RWPE1 (cell line): ENCODE results near the gene HMGB1.
"Not testable (repeated sequence)": the region's sequence is repeated elsewhere in the genome, so short reads cannot be mapped to it uniquely, and the experiment has no call there.

Experiments used
- CTCF ChIA-PET: fragments of 350-600 bp; sonication (Branson Sonifier 250); formaldehyde crosslinking; extraction: SDS; loops from one replicate; lab custom pipeline; 2021; lab: Yijun Ruan, JAX
- POLR2A ChIA-PET: fragments of 400-600 bp; formaldehyde crosslinking; extraction: SDS; loops from one replicate; lab custom pipeline; 2020; ENCODE audit warnings: antibody characterized with exemption; ENCODE audit not compliant: low non-redundant PET; lab: Yijun Ruan, JAX
- DNase-seq: peaks from one replicate; pipeline ENCODE4 v3.0.0; 2012; ENCODE audit warnings: low spot score
- H3K27ac ChIP-seq: fragments of 450-650 bp; 2 replicates; pipeline ENCODE4 v1.5.1; 2017
- TF ChIP-seq, protein P1 (sequence below): fragments of 450-650 bp; conservative IDR thresholded peaks from 2 replicates; pipeline ENCODE4 v1.5.1; 2017; ENCODE audit warnings: low read depth, mild to moderate bottlenecking

HMGB1 gene

DNA sequence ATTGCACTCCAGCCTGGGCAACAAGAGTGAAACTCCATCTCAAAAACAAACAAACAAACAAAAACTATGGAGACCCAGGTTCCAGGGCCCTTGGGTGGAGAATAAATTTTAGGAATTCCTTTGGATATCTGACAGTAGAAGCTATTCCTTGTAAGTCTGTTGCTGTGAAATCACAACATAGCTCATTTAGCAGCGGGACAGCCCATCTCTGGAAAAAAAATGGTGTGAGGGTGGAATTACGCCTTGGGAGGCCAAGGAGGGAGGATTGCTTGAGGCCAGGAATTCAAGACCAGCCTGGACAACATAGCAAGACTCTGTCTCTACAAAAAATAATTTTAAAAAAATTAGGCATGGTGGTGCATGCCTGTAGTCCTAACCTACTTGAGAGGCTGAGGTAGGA lies 15.7 kb downstream of the HMGB1 start:
- DNase-seq, result no peak
- ChIA-PET CTCF (no interaction called here), POLR2A (no interaction called here)
- no peak overlapping the region for H3K27ac ChIP-seq
- TF ChIP-seq, protein P1, sequence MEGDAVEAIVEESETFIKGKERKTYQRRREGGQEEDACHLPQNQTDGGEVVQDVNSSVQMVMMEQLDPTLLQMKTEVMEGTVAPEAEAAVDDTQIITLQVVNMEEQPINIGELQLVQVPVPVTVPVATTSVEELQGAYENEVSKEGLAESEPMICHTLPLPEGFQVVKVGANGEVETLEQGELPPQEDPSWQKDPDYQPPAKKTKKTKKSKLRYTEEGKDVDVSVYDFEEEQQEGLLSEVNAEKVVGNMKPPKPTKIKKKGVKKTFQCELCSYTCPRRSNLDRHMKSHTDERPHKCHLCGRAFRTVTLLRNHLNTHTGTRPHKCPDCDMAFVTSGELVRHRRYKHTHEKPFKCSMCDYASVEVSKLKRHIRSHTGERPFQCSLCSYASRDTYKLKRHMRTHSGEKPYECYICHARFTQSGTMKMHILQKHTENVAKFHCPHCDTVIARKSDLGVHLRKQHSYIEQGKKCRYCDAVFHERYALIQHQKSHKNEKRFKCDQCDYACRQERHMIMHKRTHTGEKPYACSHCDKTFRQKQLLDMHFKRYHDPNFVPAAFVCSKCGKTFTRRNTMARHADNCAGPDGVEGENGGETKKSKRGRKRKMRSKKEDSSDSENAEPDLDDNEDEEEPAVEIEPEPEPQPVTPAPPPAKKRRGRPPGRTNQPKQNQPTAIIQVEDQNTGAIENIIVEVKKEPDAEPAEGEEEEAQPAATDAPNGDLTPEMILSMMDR, result no peak

DNA sequence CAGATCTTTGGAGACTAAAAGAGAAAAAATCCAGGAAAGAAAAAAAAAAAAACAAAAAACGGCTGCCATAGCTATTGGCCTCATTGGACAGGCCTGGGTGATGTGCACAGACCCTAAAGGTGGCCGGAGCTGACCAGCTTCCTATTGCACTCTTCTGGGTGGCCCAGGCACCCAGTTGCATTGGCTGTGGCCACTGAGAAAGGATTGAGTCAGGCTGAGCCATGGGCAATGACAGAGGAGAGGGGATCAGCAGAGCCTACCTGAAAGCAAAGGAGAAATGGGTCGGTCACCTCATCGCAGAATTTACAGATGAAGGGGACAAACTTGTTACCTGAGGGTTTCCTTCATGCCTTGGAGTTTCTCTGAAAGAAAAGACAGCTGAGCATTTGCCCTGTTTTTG lies 17.3 kb downstream of the HMGB1 start:
- DNase-seq, result no peak
- H3K27ac ChIP-seq, result no peak overlapping the region
- CTCF ChIA-PET, result interaction anchor here (0.7 kb wide), 1 partner anchor 672 kb away, joined by 3 read pairs; no protein-coding TSS in a partner anchor
- TF ChIP-seq, protein P1, result no peak
- POLR2A ChIA-PET, result no interaction called here

DNA sequence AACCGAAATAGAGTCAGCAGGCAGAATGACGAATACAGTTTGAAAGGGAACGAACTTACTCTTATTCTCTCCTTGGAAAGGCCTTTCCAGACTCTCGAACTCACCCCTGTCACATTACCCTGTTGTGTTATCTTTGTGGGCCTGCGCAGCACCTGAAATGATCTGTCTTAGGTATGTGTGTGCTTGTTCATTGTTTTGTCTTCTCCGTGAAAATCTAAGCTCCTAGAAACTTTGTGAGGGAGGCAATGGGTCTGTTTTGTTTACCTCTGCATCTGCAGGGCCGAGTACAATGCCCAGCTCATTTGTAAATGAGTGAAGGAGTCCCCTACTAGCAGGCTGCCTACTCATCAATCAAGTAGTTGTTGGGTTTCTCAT lies 19.6 kb downstream of the HMGB1 start:
- H3K27ac ChIP-seq, result peak overlapping the region; percentile 86
- TF ChIP-seq, protein P1, result no peak
- no peak for DNase-seq
- ChIA-PET CTCF (no interaction called here), POLR2A (no interaction called here)

GRCh38 chr13:30443957-30444404 lies 21.8 kb downstream of the HMGB1 start:
- DNase-seq, result no peak
- CTCF ChIA-PET, result no interaction called here
- no peak overlapping the region for H3K27ac ChIP-seq
- TF ChIP-seq, protein P1, result no peak
- POLR2A ChIA-PET, result no interaction called here

- H3K27ac ChIP-seq, DNase-seq, POLR2A ChIA-PET: not testable (repeated sequence)
- CTCF ChIA-PET, result interaction anchor here (0.7 kb wide), 1 partner anchor 167 kb away, joined by 3 read pairs; no protein-coding TSS in a partner anchor
Observed at GRCh38 chr13:30443491-30443890, 22.2 kb downstream of the HMGB1 start.

- TF ChIP-seq, protein P1, result no peak
- ChIA-PET CTCF (interaction anchor here (0.7 kb wide), 1 partner anchor 167 kb away, joined by 3 read pairs; no protein-coding TSS in a partner anchor), POLR2A (no interaction called here)
- no peak overlapping the region for H3K27ac ChIP-seq
- DNase-seq, result no peak
Observed at GRCh38 chr13:30442926-30443325, 22.8 kb downstream of the HMGB1 start.

DNA sequence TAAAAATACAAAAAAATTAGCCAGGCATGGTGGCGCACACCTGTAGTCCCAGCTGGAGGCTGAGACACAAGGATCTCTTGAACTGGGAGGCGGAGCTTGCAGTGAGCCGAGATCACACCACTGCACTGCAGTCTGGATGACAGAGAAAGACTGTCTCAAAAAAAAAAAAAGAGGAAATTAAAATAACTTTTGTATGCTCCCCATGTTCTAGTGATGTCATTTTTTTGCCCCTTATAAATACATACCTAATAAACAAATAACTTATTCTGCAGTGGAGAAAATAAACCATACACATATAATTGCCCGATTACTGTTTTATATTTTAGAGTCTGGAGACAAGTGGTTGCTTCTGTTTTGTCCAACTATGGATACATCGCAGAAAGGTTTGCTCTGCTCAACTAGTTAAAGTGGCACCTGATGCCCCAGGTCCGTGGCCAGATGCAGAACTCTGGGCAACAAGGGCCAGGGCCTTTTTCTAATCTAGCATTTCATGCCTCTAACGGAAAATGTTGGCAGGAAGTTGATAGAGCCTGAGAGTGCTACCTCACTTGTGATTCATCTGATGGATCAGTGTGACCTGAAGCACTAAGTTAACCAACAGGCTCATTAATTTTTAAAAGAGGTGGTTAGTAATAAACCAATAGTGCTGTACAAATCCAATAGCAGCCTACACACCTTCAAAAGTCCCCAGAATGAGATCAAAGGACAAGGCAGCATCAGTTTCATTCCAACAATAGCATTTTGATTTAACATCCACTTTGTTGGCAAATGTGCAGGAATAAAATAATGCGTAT lies 24.6 kb downstream of the HMGB1 start:
- DNase-seq, result no peak
- ChIA-PET POLR2A (no interaction called here), CTCF (no interaction called here)
- TF ChIP-seq, protein P1, result no peak
- H3K27ac ChIP-seq, result no peak overlapping the region
